ENCODE measurements around the gene GRK4.

DNA sequence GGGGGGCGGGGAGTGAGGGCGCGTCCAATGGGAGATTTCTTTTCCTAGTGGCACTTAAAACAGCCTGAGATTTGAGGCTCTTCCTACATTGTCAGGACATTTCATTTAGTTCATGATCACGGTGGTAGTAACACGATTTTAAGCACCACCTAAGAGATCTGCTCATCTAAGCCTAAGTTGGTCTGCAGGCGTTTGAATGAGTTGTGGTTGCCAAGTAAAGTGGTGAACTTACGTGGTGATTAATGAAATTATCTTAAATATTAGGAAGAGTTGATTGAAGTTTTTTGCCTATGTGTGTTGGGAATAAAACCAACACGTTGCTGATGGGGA lies 112.2 kb downstream of the GRK4 start:
- TF ChIP-seq, protein P1, sequence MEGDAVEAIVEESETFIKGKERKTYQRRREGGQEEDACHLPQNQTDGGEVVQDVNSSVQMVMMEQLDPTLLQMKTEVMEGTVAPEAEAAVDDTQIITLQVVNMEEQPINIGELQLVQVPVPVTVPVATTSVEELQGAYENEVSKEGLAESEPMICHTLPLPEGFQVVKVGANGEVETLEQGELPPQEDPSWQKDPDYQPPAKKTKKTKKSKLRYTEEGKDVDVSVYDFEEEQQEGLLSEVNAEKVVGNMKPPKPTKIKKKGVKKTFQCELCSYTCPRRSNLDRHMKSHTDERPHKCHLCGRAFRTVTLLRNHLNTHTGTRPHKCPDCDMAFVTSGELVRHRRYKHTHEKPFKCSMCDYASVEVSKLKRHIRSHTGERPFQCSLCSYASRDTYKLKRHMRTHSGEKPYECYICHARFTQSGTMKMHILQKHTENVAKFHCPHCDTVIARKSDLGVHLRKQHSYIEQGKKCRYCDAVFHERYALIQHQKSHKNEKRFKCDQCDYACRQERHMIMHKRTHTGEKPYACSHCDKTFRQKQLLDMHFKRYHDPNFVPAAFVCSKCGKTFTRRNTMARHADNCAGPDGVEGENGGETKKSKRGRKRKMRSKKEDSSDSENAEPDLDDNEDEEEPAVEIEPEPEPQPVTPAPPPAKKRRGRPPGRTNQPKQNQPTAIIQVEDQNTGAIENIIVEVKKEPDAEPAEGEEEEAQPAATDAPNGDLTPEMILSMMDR (IDR thresholded peaks at IDR 0.05; ENCODE audit: borderline replicate concordance, extremely low read depth, low read length, poor library complexity, severe bottlenecking), result no peak
- no peak for TF ChIP-seq EZH2 (IDR thresholded peaks at IDR 0.05; ENCODE audit: borderline replicate concordance, low read depth, low read length, severe bottlenecking)

Measured in DND-41 (cell line).